ENCODE results near the gene FXYD6. TPM values are rescaled to one million over a fixed set of nuclear protein-coding genes. Genes with fewer than 3 reads are reported as not detected.
A peak's percentile ranks its signal among the peaks of the same experiment; 100 is the strongest.

Gene FXYD6
- total and polyA plus RNA-seq, 9 of the 15 experiments (the other 6 are each of a cell fraction or from before 2014, with no cell fraction given) = 0.07 to 0.35 TPM; not detected in 7

GRCh38 chr11:117910525-117910924 is 34.1 kb upstream of the FXYD6 start (continued):
- TF ChIP-seq CHD7 (IDR thresholded peaks at IDR 0.05; ENCODE audit: low read depth, low read length) = no peak
- TF ChIP-seq ELF2 (CRISPR knock-in tag; IDR thresholded peaks at IDR 0.05) = no peak
- peak; percentile 92 for TF ChIP-seq ZNF436 (CRISPR knock-in tag; IDR thresholded peaks at IDR 0.05)
- no peak for TF ChIP-seq BRF1 (IDR thresholded peaks at IDR 0.05; ENCODE audit: borderline replicate concordance, extremely low read depth, insufficient read length)
- no peak for TF ChIP-seq EZH2 (IDR thresholded peaks at IDR 0.05; ENCODE audit: borderline replicate concordance, low read depth, low read length)
- peak; percentile 84 for TF ChIP-seq BCOR (IDR thresholded peaks at IDR 0.05)
- TF ChIP-seq SMARCA5 (IDR thresholded peaks at IDR 0.05) = 0 out of 2 replicates have a peak, but pooled peaks have one; percentile 82
- no peak for TF ChIP-seq BMI1 (IDR thresholded peaks at IDR 0.05; ENCODE audit: low read length)
- TF ChIP-seq KLF10 (CRISPR knock-in tag; IDR thresholded peaks at IDR 0.05) = no peak
- no peak for TF ChIP-seq ZNF134 (CRISPR knock-in tag; conservative IDR thresholded peaks at IDR 0.05)
- no peak for TF ChIP-seq ILK (tag; IDR thresholded peaks at IDR 0.05; ENCODE audit: borderline replicate concordance, low read depth)
- no peak for TF ChIP-seq ZNF263 (CRISPR knock-in tag; IDR thresholded peaks at IDR 0.05; ENCODE audit: borderline replicate concordance)
- TF ChIP-seq E2F5 (CRISPR knock-in tag; IDR thresholded peaks at IDR 0.05) = no peak
- peak; percentile 58 for TF ChIP-seq NFIC (IDR thresholded peaks at IDR 0.05)
- TF ChIP-seq PBX2 (CRISPR knock-in tag; IDR thresholded peaks at IDR 0.05; ENCODE audit: low read depth) = no peak
- TF ChIP-seq PBX2 (tag; conservative IDR thresholded peaks at IDR 0.05; ENCODE audit: low read depth) = no peak

Data from K562 (cell line).